IMR-90 (cell line): ENCODE data around the gene SCYL2. TPM values are rescaled to one million over a fixed set of nuclear protein-coding genes. Genes with fewer than 3 reads are reported as not detected.

ENCODE experiments used
- ATAC-seq: fragments of 200-7000 bp; cut with Tn5 transposase; 2 replicates; pipeline ENCODE4 v1.9.1; 2020; ENCODE audit warnings: low read depth, mild to moderate bottlenecking, moderate library complexity
- BruUV-seq: library from RNA; stranded (reverse); fragments of 400-500 nt; replicated peaks from 2 replicates; lab custom pipeline; 2021; lab: Mats Ljungman, UMichigan
- CTCF ChIA-PET: fragments of 300-600 bp; formaldehyde crosslinking; extraction: SDS; loops from one replicate; lab custom pipeline; 2021; ENCODE audit warnings: antibody characterized with exemption; lab: Yijun Ruan, JAX
- POLR2A ChIA-PET: fragments of 300-600 bp; sonication (Branson Sonifier 250); formaldehyde crosslinking; loops from one replicate; lab custom pipeline; 2022; ENCODE audit warnings: antibody characterized with exemption; ENCODE audit not compliant: unreplicated experiment; lab: Charles Lee
- DNase-seq: peaks from one replicate; pipeline ENCODE4 v3.0.0; 2013
- H2AFZ ChIP-seq: replicated peaks from 2 replicates; pipeline ENCODE3; 2013; ENCODE audit warnings: low read length, mild to moderate bottlenecking; ENCODE audit not compliant: poor library complexity
- H2AK5ac ChIP-seq: 2 replicates; pipeline ENCODE4 v1.6.1; 2013; ENCODE audit warnings: low read depth, low read length, inconsistent platforms
- H2AK9ac ChIP-seq: replicated peaks from 2 replicates; pipeline ENCODE3; 2013; ENCODE audit warnings: mild to moderate bottlenecking, low read depth, low read length, moderate library complexity; ENCODE audit not compliant: poor library complexity
- H2BK120ac ChIP-seq: 2 replicates; pipeline ENCODE4 v1.6.1; 2013; ENCODE audit warnings: low read depth, low read length, inconsistent platforms
- H2BK15ac ChIP-seq: 3 replicates; pipeline ENCODE4 v1.6.1; 2013; ENCODE audit warnings: low read depth, low read length, inconsistent platforms
- H2BK20ac ChIP-seq: 2 replicates; pipeline ENCODE4 v1.6.1; 2013; ENCODE audit warnings: low read depth, mild to moderate bottlenecking, inconsistent platforms, low read length, moderate library complexity
- H2BK5ac ChIP-seq: 2 replicates; pipeline ENCODE4 v1.6.1; 2013; ENCODE audit warnings: mild to moderate bottlenecking, low read depth, low read length, inconsistent platforms; ENCODE audit not compliant: poor library complexity, severe bottlenecking
- H3K14ac ChIP-seq: replicated peaks from 2 replicates; pipeline ENCODE4 v1.6.1; 2013; ENCODE audit warnings: low read depth, low read length, inconsistent platforms
- H3K18ac ChIP-seq: 2 replicates; pipeline ENCODE4 v1.6.1; 2013; ENCODE audit warnings: low read depth, low read length, control low read depth
- H3K23ac ChIP-seq: 2 replicates; pipeline ENCODE4 v1.6.1; 2013; ENCODE audit warnings: low read depth, low read length, inconsistent platforms
- H3K27ac ChIP-seq: 2 replicates; pipeline ENCODE4 v1.5.1; 2013; ENCODE audit warnings: mild to moderate bottlenecking, control low read depth, low read length; ENCODE audit not compliant: insufficient read depth
- H3K27me3 ChIP-seq: 2 replicates; pipeline ENCODE4 v1.6.1; 2013; ENCODE audit warnings: low read length; ENCODE audit not compliant: control insufficient read depth, insufficient read depth
- H3K36me3 ChIP-seq: 2 replicates; pipeline ENCODE4 v1.6.1; 2013; ENCODE audit warnings: low read length, mixed read lengths; ENCODE audit not compliant: control insufficient read depth, insufficient read depth
- H3K4ac ChIP-seq: 2 replicates; pipeline ENCODE4 v1.6.1; 2013; ENCODE audit warnings: low read depth, low read length, inconsistent platforms
- H3K4me1 ChIP-seq: 2 replicates; pipeline ENCODE4 v1.6.1; 2013; ENCODE audit warnings: low read length, mixed read lengths; ENCODE audit not compliant: control insufficient read depth, insufficient read depth
- H3K4me2 ChIP-seq: 2 replicates; pipeline ENCODE4 v1.6.1; 2013; ENCODE audit warnings: low read depth, mild to moderate bottlenecking, control low read depth, low read length, moderate library complexity
- H3K4me3 ChIP-seq: 2 replicates; pipeline ENCODE4 v1.5.1; 2013; ENCODE audit warnings: low read depth, mild to moderate bottlenecking, control low read depth, low read length, moderate library complexity; ENCODE audit not compliant: insufficient read depth
- H3K56ac ChIP-seq: 2 replicates; pipeline ENCODE4 v1.6.1; 2013; ENCODE audit warnings: low read length, inconsistent platforms; ENCODE audit not compliant: insufficient read depth; ENCODE audit errors: extremely low read depth
- H3K79me1 ChIP-seq, 2 experiments: 2 replicates each; pipeline ENCODE4 v1.6.1; 2013; ENCODE audit warnings: low read length in 2 of 2, inconsistent platforms in 1 of 2, low read depth in 1 of 2
- H3K9ac ChIP-seq: 2 replicates; pipeline ENCODE4 v1.6.1; 2013; ENCODE audit warnings: low read depth, low read length, control low read depth
- H3K9me1 ChIP-seq: 2 replicates; pipeline ENCODE4 v1.6.1; 2013; ENCODE audit warnings: low read length, inconsistent platforms; ENCODE audit not compliant: insufficient read depth
- H3K9me3 ChIP-seq: 2 replicates; pipeline ENCODE4 v1.6.1; 2013; ENCODE audit warnings: low read length; ENCODE audit not compliant: control insufficient read depth, insufficient read depth
- H4K20me1 ChIP-seq: 2 replicates; pipeline ENCODE4 v1.6.1; 2013; ENCODE audit warnings: low read length, inconsistent platforms; ENCODE audit not compliant: insufficient read depth
- H4K5ac ChIP-seq: 2 replicates; pipeline ENCODE4 v1.6.1; 2013; ENCODE audit warnings: mild to moderate bottlenecking, low read depth, low read length, control low read depth
- H4K8ac ChIP-seq, 2 experiments: 2 replicates each; pipeline ENCODE4 v1.6.1; 2013; ENCODE audit warnings: low read depth in 2 of 2, low read length in 2 of 2, control low read depth in 1 of 2, inconsistent platforms in 1 of 2
- H4K91ac ChIP-seq: 2 replicates; pipeline ENCODE4 v1.6.1; 2013; ENCODE audit warnings: low read depth, low read length, inconsistent platforms; ENCODE audit not compliant: insufficient read depth
- BHLHE40 ChIP-seq: fragments of 150-350 bp; IDR thresholded peaks from 2 replicates; pipeline ENCODE4 v1.6.1; 2016; ENCODE audit warnings: mild to moderate bottlenecking, low read depth, low read length
- CEBPB ChIP-seq: IDR thresholded peaks from 2 replicates; pipeline ENCODE4 v1.6.1; 2012; ENCODE audit warnings: low read depth, low read length, improper control_type of control experiment
- CHD1 ChIP-seq: IDR thresholded peaks from 2 replicates; pipeline ENCODE4 v1.6.1; 2012; ENCODE audit warnings: low read depth, low read length, improper control_type of control experiment
- CTCF ChIP-seq: conservative IDR thresholded peaks from 2 replicates; pipeline ENCODE4 v1.5.1; 2012; ENCODE audit warnings: mild to moderate bottlenecking, low read depth, low read length, improper control_type of control experiment
- ELK1 ChIP-seq: fragments of 150-350 bp; IDR thresholded peaks from 2 replicates; pipeline ENCODE4 v1.6.1; 2016; ENCODE audit warnings: low read depth, mild to moderate bottlenecking, low read length, moderate library complexity, borderline replicate concordance
- MAZ ChIP-seq: IDR thresholded peaks from 2 replicates; pipeline ENCODE4 v1.6.1; 2012; ENCODE audit warnings: low read depth, mild to moderate bottlenecking, low read length, improper control_type of control experiment, moderate library complexity, borderline replicate concordance
- POLR2A ChIP-seq: IDR thresholded peaks from 2 replicates; pipeline ENCODE4 v1.6.1; 2012; ENCODE audit warnings: mild to moderate bottlenecking, low read depth, low read length
- RAD21 ChIP-seq: IDR thresholded peaks from 2 replicates; pipeline ENCODE4 v1.6.1; 2012; ENCODE audit warnings: low read length, improper control_type of control experiment
- SMC3 ChIP-seq: fragments of 150-350 bp; IDR thresholded peaks from 2 replicates; pipeline ENCODE4 v1.6.1; 2016; ENCODE audit warnings: low read depth, mild to moderate bottlenecking, antibody characterized with exemption, low read length, moderate library complexity
- USF2 ChIP-seq: fragments of 150-350 bp; IDR thresholded peaks from 2 replicates; pipeline ENCODE4 v1.6.1; 2017; ENCODE audit warnings: mild to moderate bottlenecking, antibody characterized with exemption, low read length, low read depth
- WGBS, 2 experiments: methylation state at CpG; one replicate each; pipeline versions ENCODE4 v1.1.5 to v1.1.7; 2013; ENCODE audit warnings: missing lambda C conversion rate in 2 of 2; ENCODE audit not compliant: insufficient read length in 1 of 2; ENCODE audit errors: extremely low coverage in 2 of 2; 5-methylcytosine and 5-hydroxymethylcytosine counted together
- dilution Hi-C: fragments of 300-500 bp; cut with HindIII; formaldehyde crosslinking; loops from one replicate; pipeline ENCODE4 v1.14.3; 2018; ENCODE audit warnings: low sequenced_read_pairs; ENCODE audit not compliant: unreplicated experiment
- in situ Hi-C: fragments of 300-500 bp; cut with MboI; formaldehyde crosslinking; loops from 3 replicates; pipeline ENCODE4 v1.14.3; 2019; ENCODE audit warnings: low sequenced_read_pairs, inconsistent platforms, mixed read lengths
- intact Hi-C: fragments of 100-400 bp; cut with micrococcal nuclease; formaldehyde crosslinking; loops from 2 replicates; pipeline ENCODE4 v1.10.0; 2022
- polyA plus RNA-seq, 3 experiments: library from polyadenylated mRNA; depleted of rRNA; stranded (reverse); fragments of >200 nt; gene quantifications; 2 replicates each; pipeline ENCODE4 v1.2.3, GENCODE V29; 2012; ENCODE audit warnings: low replicate concordance in 1 of 3
- total RNA-seq: library from RNA; depleted of rRNA; stranded (reverse); fragments of >200 nt; gene quantifications from 2 replicates; pipeline ENCODE4 v1.2.3, GENCODE V29; 2012

Gene SCYL2
- total and polyA plus RNA-seq, 2 of the 4 experiments (the other 2 are of a cell fraction): 15.3 to 52.0 TPM

GRCh38 chr12:100331871-100332270 is 64.9 kb downstream of the SCYL2 start:
- H3K9me3 ChIP-seq: no peaks in the 10 kb centered on the region
- H2BK5ac ChIP-seq: no peak overlapping the region
- H2BK120ac ChIP-seq: no peak overlapping the region
- no peaks in the 10 kb centered on the region; a peak in 1 of 4 replicates for H3K79me1 ChIP-seq
- DNase-seq: no peak
- no peak overlapping the region for H3K56ac ChIP-seq
- dilution Hi-C loops (no loop called here), in situ Hi-C loops (no loop called here), intact Hi-C loops (no loop called here)
- no peak for TF ChIP-seq CTCF
- TF ChIP-seq CHD1: no peak
- no peak for TF ChIP-seq BHLHE40
- TF ChIP-seq RAD21: no peak
- no peak for TF ChIP-seq SMC3
- TF ChIP-seq POLR2A: no peak
- no peak for TF ChIP-seq MAZ
- no peak for TF ChIP-seq CEBPB
- TF ChIP-seq USF2: no peak
- TF ChIP-seq ELK1: no peak
- no peak overlapping the region for H4K91ac ChIP-seq
- ATAC-seq: no peak
- H3K14ac ChIP-seq: no peak overlapping the region
- no peak overlapping the region for H3K23ac ChIP-seq
- BruUV-seq: TSS peak; percentile 27
- no peaks in the 10 kb centered on the region for H3K27me3 ChIP-seq
- H3K9ac ChIP-seq: no peak overlapping the region
- no peak overlapping the region for H2AK9ac ChIP-seq
- peaks cover 21% of the 10 kb centered on the region for H3K36me3 ChIP-seq
- H3K4me3 ChIP-seq: no peak overlapping the region
- no peak overlapping the region for H2BK20ac ChIP-seq
- H4K8ac ChIP-seq: no peak overlapping the region
- peaks cover 4% of the 10 kb centered on the region for H3K4me1 ChIP-seq
- H2BK15ac ChIP-seq: no peak overlapping the region
- no peak overlapping the region for H3K4me2 ChIP-seq
- H3K27ac ChIP-seq: no peak overlapping the region
- POLR2A ChIA-PET: no interaction called here
- no peak overlapping the region for H2AFZ ChIP-seq
- 0 out of 2 replicates have a peak, but pooled peaks cover 3% of the 10 kb centered on the region for H3K9me1 ChIP-seq
- H3K18ac ChIP-seq: no peak overlapping the region
- no peak overlapping the region; the same call in 1 of the 2 replicates for H4K5ac ChIP-seq
- WGBS, 2 experiments: no CpG with 5 or more reads among the region's 1 CpG
- no peaks in the 10 kb centered on the region for H4K20me1 ChIP-seq
- no peak overlapping the region for H3K4ac ChIP-seq
- CTCF ChIA-PET: interaction anchor here (0.6 kb wide), 1 partner anchor 130 kb away, joined by 5 read pairs; no protein-coding TSS in a partner anchor
- no peak overlapping the region for H2AK5ac ChIP-seq
